H9 (cell line): ENCODE measurements around the gene ACOXL. TPM values are rescaled to one million over a fixed set of nuclear protein-coding genes. Genes with fewer than 3 reads are reported as not detected.

ENCODE experiments used
- DNase-seq: peaks from one replicate; pipeline ENCODE4 v3.0.0-alpha.2; 2017
- H2AFZ ChIP-seq: one replicate; pipeline ENCODE4 v1.6.1; 2013; ENCODE audit warnings: mild to moderate bottlenecking, low read length, control low read depth, moderate library complexity
- H2AK5ac ChIP-seq: 2 replicates; pipeline ENCODE4 v1.6.1; 2013; ENCODE audit warnings: low read length, control low read depth, mixed read lengths; ENCODE audit not compliant: insufficient read length
- H2BK120ac ChIP-seq: one replicate; pipeline ENCODE4 v1.6.1; 2013; ENCODE audit warnings: low read depth, mild to moderate bottlenecking, low read length, control low read depth, inconsistent platforms; ENCODE audit not compliant: poor library complexity, severe bottlenecking
- H2BK12ac ChIP-seq: 2 replicates; pipeline ENCODE4 v1.6.1; 2013; ENCODE audit warnings: low read length, control low read depth, mixed read lengths, low read depth; ENCODE audit not compliant: insufficient read length
- H2BK15ac ChIP-seq: 2 replicates; pipeline ENCODE4 v1.6.1; 2013; ENCODE audit warnings: low read depth, low read length, control low read depth
- H2BK20ac ChIP-seq: one replicate; pipeline ENCODE4 v1.6.1; 2013; ENCODE audit warnings: low read depth, mild to moderate bottlenecking, low read length, control low read depth, inconsistent platforms; ENCODE audit not compliant: poor library complexity, severe bottlenecking
- H2BK5ac ChIP-seq: 2 replicates; pipeline ENCODE4 v1.6.1; 2013; ENCODE audit warnings: low read length, control low read depth, mixed read lengths; ENCODE audit not compliant: insufficient read length
- H3K14ac ChIP-seq: 2 replicates; pipeline ENCODE4 v1.6.1; 2013; ENCODE audit warnings: low read length, control low read depth; ENCODE audit not compliant: insufficient read depth
- H3K18ac ChIP-seq: 2 replicates; pipeline ENCODE4 v1.6.1; 2013; ENCODE audit warnings: low read depth, mild to moderate bottlenecking, mixed read lengths, low read length, control low read depth; ENCODE audit not compliant: insufficient read length
- H3K23ac ChIP-seq: 2 replicates; pipeline ENCODE4 v1.6.1; 2013; ENCODE audit warnings: low read length, control low read depth, mixed read lengths, low read depth; ENCODE audit not compliant: insufficient read length
- H3K23me2 ChIP-seq: 2 replicates; pipeline ENCODE4 v1.6.1; 2013; ENCODE audit warnings: low read depth, mild to moderate bottlenecking, mixed read lengths, low read length, control low read depth; ENCODE audit not compliant: insufficient read length, poor library complexity, severe bottlenecking
- H3K27ac ChIP-seq: 2 replicates; pipeline ENCODE4 v1.5.1; 2013; ENCODE audit warnings: low read length, control low read depth, mixed read lengths, low read depth; ENCODE audit not compliant: insufficient read length
- H3K27me3 ChIP-seq: 2 replicates; pipeline ENCODE4 v1.6.1; 2013; ENCODE audit warnings: low read length, control low read depth, inconsistent platforms; ENCODE audit not compliant: insufficient read depth
- H3K4ac ChIP-seq: 2 replicates; pipeline ENCODE4 v1.6.1; 2013; ENCODE audit warnings: low read depth, mild to moderate bottlenecking, control low read depth, inconsistent platforms, low read length, moderate library complexity
- H3K4me1 ChIP-seq: 2 replicates; pipeline ENCODE4 v1.6.1; 2013; ENCODE audit warnings: low read length, control low read depth, inconsistent platforms; ENCODE audit not compliant: insufficient read depth
- H3K4me2 ChIP-seq: 2 replicates; pipeline ENCODE4 v1.6.1; 2013; ENCODE audit warnings: low read length, control low read depth, mixed read lengths; ENCODE audit not compliant: insufficient read length, insufficient read depth
- H3K56ac ChIP-seq: 2 replicates; pipeline ENCODE4 v1.6.1; 2013; ENCODE audit warnings: low read depth, mild to moderate bottlenecking, mixed read lengths, low read length, control low read depth; ENCODE audit not compliant: insufficient read length
- H3K79me1 ChIP-seq: 2 replicates; pipeline ENCODE4 v1.6.1; 2013; ENCODE audit warnings: low read depth, mild to moderate bottlenecking, moderate library complexity, low read length, control low read depth, inconsistent platforms; ENCODE audit not compliant: insufficient read depth, poor library complexity, severe bottlenecking
- H3K79me2 ChIP-seq: 2 replicates; pipeline ENCODE4 v1.6.1; 2013; ENCODE audit warnings: low read length, control low read depth, inconsistent platforms; ENCODE audit not compliant: insufficient read depth
- H3K9ac ChIP-seq: 2 replicates; pipeline ENCODE4 v1.6.1; 2013; ENCODE audit warnings: low read length, control low read depth, mixed read lengths; ENCODE audit not compliant: insufficient read length; ENCODE audit errors: extremely low read depth
- H3K9me3 ChIP-seq: one replicate; pipeline ENCODE4 v1.6.1; 2013; ENCODE audit warnings: low read depth, low read length, inconsistent platforms; ENCODE audit not compliant: control insufficient read depth
- H3T11ph ChIP-seq: one replicate; pipeline ENCODE4 v1.6.1; 2013; ENCODE audit warnings: mild to moderate bottlenecking, low read length, control low read depth, inconsistent platforms
- H4K20me1 ChIP-seq: one replicate; pipeline ENCODE4 v1.6.1; 2013; ENCODE audit not compliant: control insufficient read depth, insufficient read length, insufficient read depth
- H4K5ac ChIP-seq: 2 replicates; pipeline ENCODE4 v1.6.1; 2013; ENCODE audit warnings: low read depth, mild to moderate bottlenecking, mixed read lengths, low read length, control low read depth; ENCODE audit not compliant: insufficient read length
- H4K8ac ChIP-seq: replicated peaks from 2 replicates; pipeline ENCODE4 v1.6.1; 2013; ENCODE audit warnings: low read length, control low read depth, mixed read lengths, low read depth; ENCODE audit not compliant: insufficient read length
- H4K91ac ChIP-seq: 2 replicates; pipeline ENCODE4 v1.6.1; 2013; ENCODE audit warnings: low read depth, mild to moderate bottlenecking, moderate library complexity, mixed read lengths, low read length, control low read depth; ENCODE audit not compliant: insufficient read length
- H3K27ac Mint-ChIP-seq, 3 experiments: 2 replicates in 2 of 3; 3 replicates in 1 of 3; pipeline ENCODE4 v1.8.0; 2020 to 2021; ENCODE audit warnings: mixed read lengths in 3 of 3, mild to moderate bottlenecking in 1 of 3, moderate library complexity in 1 of 3
- H3K27me3 Mint-ChIP-seq: 2 replicates; pipeline ENCODE4 v1.8.0; 2021; ENCODE audit warnings: low read depth, mild to moderate bottlenecking, moderate library complexity, mixed read lengths
- H3K36me3 Mint-ChIP-seq, 3 experiments: 2 replicates in 2 of 3; 3 replicates in 1 of 3; pipeline ENCODE4 v1.8.0; 2020 to 2021; ENCODE audit warnings: low read depth in 3 of 3, mixed read lengths in 3 of 3; ENCODE audit not compliant: insufficient read depth in 1 of 3
- H3K4me1 Mint-ChIP-seq, 2 experiments: 2 replicates each; pipeline ENCODE4 v1.8.0; 2020; ENCODE audit warnings: mixed read lengths in 2 of 2
- H3K4me3 Mint-ChIP-seq, 2 experiments: 2 replicates in 1 of 2; 3 replicates in 1 of 2; pipeline ENCODE4 v1.8.0; 2020 to 2021; ENCODE audit warnings: mild to moderate bottlenecking in 2 of 2, mixed read lengths in 2 of 2, moderate library complexity in 1 of 2
- H3K9me3 Mint-ChIP-seq, 2 experiments: 2 replicates in 1 of 2; 3 replicates in 1 of 2; pipeline ENCODE4 v1.8.0; 2020; ENCODE audit warnings: mild to moderate bottlenecking in 2 of 2, mixed read lengths in 2 of 2, moderate library complexity in 1 of 2
- WGBS: extraction: QIAGEN DNeasy Blood & Tissue Kit; methylation state at CpG from one replicate; pipeline ENCODE4 v1.1.7; 2013; ENCODE audit warnings: missing lambda C conversion rate, low lambda C conversion rate, mixed read lengths; ENCODE audit not compliant: insufficient read length; ENCODE audit errors: extremely low coverage; 5-methylcytosine and 5-hydroxymethylcytosine counted together
- total RNA-seq: library from RNA; stranded (reverse); gene quantifications from 2 replicates; pipeline ENCODE4 v1.2.1, GENCODE V29; 2021
- TF ChIP-seq, protein P1 (sequence below): fragments of 200-600 bp; sonication (generic); conservative IDR thresholded peaks from 3 replicates; pipeline ENCODE4 v1.8.0; 2021; ENCODE audit warnings: antibody characterized with exemption, mild to moderate bottlenecking

Gene ACOXL
- total RNA-seq, 1 experiment from 2014 or later: 37.6 TPM

DNA sequence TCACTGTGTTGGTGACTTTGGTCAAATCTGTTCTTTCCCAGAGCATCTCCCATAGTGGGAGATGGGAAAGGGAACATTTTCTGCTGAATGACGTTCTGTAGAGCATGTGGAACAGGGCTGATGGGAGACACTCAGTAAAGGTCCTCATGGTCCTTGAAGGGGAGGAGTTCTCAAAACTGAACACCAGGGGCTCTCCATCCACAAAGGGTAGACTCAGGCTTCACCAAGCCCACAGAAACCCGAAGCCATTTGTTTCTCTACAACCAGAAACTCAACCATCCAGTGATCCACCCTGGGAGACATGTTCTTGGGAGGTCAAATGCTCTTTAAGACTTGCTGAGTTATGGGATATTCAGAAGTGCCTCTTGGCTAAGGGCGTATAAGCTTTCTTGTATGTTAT is 131.8 kb downstream of the ACOXL start:
- H3K14ac ChIP-seq: no peak overlapping the region
- H3K23ac ChIP-seq: no peak overlapping the region
- WGBS: no CpG with 5 or more reads among the region's 3 CpGs
- H4K5ac ChIP-seq: no peak overlapping the region
- no peak for DNase-seq
- no peaks in the 10 kb centered on the region for H3K27me3 ChIP-seq
- H3T11ph ChIP-seq: no peak overlapping the region
- peaks cover 25 to 56% of the 10 kb centered on the region in 2 experiments for H3K4me1 Mint-ChIP-seq
- TF ChIP-seq, protein P1, sequence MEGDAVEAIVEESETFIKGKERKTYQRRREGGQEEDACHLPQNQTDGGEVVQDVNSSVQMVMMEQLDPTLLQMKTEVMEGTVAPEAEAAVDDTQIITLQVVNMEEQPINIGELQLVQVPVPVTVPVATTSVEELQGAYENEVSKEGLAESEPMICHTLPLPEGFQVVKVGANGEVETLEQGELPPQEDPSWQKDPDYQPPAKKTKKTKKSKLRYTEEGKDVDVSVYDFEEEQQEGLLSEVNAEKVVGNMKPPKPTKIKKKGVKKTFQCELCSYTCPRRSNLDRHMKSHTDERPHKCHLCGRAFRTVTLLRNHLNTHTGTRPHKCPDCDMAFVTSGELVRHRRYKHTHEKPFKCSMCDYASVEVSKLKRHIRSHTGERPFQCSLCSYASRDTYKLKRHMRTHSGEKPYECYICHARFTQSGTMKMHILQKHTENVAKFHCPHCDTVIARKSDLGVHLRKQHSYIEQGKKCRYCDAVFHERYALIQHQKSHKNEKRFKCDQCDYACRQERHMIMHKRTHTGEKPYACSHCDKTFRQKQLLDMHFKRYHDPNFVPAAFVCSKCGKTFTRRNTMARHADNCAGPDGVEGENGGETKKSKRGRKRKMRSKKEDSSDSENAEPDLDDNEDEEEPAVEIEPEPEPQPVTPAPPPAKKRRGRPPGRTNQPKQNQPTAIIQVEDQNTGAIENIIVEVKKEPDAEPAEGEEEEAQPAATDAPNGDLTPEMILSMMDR: 0 out of 3 replicates have a peak, but pooled peaks have one; percentile 23
- no peak overlapping the region for H2AK5ac ChIP-seq
- H3K79me1 ChIP-seq: no peaks in the 10 kb centered on the region
- no peak overlapping the region for H2BK12ac ChIP-seq
- H2BK20ac ChIP-seq: no peak overlapping the region
- H3K56ac ChIP-seq: no peak overlapping the region
- peaks cover 2 to 23% (median 22%) of the 10 kb centered on the region in 3 experiments; a peak in 4 of 7 replicates for H3K36me3 Mint-ChIP-seq
- no peaks in the 10 kb centered on the region; the same call in 1 of the 2 replicates for H3K27me3 Mint-ChIP-seq
- no peak overlapping the region for H3K18ac ChIP-seq
- no peak overlapping the region for H3K9ac ChIP-seq
- H4K20me1 ChIP-seq: no peaks in the 10 kb centered on the region
- no peaks in the 10 kb centered on the region for H3K79me2 ChIP-seq
- no peak overlapping the region for H3K4ac ChIP-seq
- H3K4me3 Mint-ChIP-seq: no peak overlapping the region
- H3K27ac ChIP-seq: no peak overlapping the region
- H3K23me2 ChIP-seq: no peaks in the 10 kb centered on the region
- H2BK15ac ChIP-seq: no peak overlapping the region
- H2BK120ac ChIP-seq: no peak overlapping the region
- no peak overlapping the region for H4K91ac ChIP-seq
- no peaks in the 10 kb centered on the region for H3K9me3 Mint-ChIP-seq
- H4K8ac ChIP-seq: no peak overlapping the region
- no peak overlapping the region; a peak in 1 of 7 replicates for H3K27ac Mint-ChIP-seq
- no peaks in the 10 kb centered on the region for H3K9me3 ChIP-seq
- no peak overlapping the region for H3K4me2 ChIP-seq
- no peak overlapping the region for H2AFZ ChIP-seq
- peaks cover 5% of the 10 kb centered on the region; the same call in 1 of the 2 replicates for H3K4me1 ChIP-seq
- no peak overlapping the region for H2BK5ac ChIP-seq
